ENCODE results near the gene LTO1.

DNA sequence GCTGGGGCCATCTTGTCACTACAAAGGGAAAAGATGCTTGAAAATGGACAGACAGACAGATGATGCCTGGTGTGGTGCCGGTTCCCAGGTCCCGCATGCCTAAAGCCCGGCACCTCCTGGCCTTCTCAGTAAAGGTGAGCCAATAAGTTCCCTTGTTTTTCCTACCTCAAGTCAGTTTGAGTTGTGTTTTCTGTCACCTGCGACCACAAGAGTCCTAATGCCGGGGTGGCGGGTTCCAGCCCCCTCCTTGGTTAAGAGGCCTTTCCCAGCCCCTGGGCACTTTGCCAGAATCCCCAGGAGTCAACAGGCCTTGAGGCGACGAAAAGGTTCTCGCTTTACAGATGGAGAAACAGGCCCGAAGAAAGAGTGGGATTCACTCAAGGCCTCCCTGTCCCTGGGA lies 19.6 kb upstream of the LTO1 start:
- TF ChIP-seq, protein P1, sequence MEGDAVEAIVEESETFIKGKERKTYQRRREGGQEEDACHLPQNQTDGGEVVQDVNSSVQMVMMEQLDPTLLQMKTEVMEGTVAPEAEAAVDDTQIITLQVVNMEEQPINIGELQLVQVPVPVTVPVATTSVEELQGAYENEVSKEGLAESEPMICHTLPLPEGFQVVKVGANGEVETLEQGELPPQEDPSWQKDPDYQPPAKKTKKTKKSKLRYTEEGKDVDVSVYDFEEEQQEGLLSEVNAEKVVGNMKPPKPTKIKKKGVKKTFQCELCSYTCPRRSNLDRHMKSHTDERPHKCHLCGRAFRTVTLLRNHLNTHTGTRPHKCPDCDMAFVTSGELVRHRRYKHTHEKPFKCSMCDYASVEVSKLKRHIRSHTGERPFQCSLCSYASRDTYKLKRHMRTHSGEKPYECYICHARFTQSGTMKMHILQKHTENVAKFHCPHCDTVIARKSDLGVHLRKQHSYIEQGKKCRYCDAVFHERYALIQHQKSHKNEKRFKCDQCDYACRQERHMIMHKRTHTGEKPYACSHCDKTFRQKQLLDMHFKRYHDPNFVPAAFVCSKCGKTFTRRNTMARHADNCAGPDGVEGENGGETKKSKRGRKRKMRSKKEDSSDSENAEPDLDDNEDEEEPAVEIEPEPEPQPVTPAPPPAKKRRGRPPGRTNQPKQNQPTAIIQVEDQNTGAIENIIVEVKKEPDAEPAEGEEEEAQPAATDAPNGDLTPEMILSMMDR (IDR thresholded peaks at IDR 0.05): no peak
- TF ChIP-seq POLR2A (IDR thresholded peaks at IDR 0.05): no peak

Data from lower leg skin (tissue), 3 donors.